ENCODE measurements around the gene CACNA1F. TPM values are rescaled to one million over a fixed set of nuclear protein-coding genes. Genes with fewer than 3 reads are reported as not detected.

CACNA1F gene
- total and polyA plus RNA-seq, 9 of the 15 experiments (the other 6 are each of a cell fraction or from before 2014, with no cell fraction given): under 0.01 to 0.41 (median 0.03) TPM; not detected in 3

DNA sequence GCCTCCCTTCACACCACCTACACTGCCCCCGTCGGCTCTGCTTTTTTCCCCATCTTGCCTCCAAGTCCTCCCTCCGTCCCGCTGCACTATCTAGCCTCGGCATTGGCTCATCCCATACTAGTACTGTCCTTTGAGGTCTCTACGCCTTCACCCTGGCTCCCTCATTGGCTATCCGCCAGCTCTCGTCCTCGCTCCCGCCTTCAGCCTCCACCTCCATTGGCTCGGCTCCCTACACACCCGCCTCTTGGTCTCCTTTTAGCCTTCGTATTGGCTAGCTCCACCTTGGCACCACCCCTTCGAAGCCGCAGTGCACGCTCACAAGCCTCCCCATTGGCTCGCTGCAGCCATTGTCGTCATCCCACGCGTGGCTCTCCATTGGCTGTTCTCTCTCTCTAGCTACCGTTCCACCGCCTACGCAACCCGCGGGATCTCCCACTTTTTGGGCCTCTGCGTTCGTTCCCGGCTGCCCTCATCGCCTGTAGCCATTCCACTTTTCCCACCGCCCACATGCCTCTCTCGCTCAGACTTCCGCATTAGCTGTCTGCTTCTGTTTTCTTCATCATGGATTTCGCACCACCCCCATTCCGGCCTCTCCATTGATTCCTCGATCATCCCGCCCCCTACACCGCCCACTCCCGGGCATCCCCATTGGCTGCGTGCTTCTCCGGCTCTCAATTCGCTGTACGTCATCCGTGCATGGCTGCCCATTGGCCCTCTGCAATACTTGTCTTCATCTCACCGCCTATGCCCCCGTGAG lies 36.0 kb upstream of the CACNA1F start (continued):
- TF ChIP-seq, protein P1, sequence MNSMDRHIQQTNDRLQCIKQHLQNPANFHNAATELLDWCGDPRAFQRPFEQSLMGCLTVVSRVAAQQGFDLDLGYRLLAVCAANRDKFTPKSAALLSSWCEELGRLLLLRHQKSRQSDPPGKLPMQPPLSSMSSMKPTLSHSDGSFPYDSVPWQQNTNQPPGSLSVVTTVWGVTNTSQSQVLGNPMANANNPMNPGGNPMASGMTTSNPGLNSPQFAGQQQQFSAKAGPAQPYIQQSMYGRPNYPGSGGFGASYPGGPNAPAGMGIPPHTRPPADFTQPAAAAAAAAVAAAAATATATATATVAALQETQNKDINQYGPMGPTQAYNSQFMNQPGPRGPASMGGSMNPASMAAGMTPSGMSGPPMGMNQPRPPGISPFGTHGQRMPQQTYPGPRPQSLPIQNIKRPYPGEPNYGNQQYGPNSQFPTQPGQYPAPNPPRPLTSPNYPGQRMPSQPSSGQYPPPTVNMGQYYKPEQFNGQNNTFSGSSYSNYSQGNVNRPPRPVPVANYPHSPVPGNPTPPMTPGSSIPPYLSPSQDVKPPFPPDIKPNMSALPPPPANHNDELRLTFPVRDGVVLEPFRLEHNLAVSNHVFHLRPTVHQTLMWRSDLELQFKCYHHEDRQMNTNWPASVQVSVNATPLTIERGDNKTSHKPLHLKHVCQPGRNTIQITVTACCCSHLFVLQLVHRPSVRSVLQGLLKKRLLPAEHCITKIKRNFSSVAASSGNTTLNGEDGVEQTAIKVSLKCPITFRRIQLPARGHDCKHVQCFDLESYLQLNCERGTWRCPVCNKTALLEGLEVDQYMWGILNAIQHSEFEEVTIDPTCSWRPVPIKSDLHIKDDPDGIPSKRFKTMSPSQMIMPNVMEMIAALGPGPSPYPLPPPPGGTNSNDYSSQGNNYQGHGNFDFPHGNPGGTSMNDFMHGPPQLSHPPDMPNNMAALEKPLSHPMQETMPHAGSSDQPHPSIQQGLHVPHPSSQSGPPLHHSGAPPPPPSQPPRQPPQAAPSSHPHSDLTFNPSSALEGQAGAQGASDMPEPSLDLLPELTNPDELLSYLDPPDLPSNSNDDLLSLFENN (IDR thresholded peaks at IDR 0.05; ENCODE audit: low read depth in 2 of 2, low read length in 2 of 2): no peak
- TF ChIP-seq ARID2 (IDR thresholded peaks at IDR 0.05): no peak
- no peak for TF ChIP-seq SMAD1 (IDR thresholded peaks at IDR 0.05; ENCODE audit: low read depth, low read length, partially characterized antibody)
- TF ChIP-seq NCOA2 (IDR thresholded peaks at IDR 0.05; ENCODE audit: partially characterized antibody in 2 of 2): no peak
- no peak for TF ChIP-seq ERF (CRISPR knock-in tag; IDR thresholded peaks at IDR 0.05)
- TF ChIP-seq HEY1 (CRISPR knock-in tag; IDR thresholded peaks at IDR 0.05; ENCODE audit: borderline replicate concordance): no peak
- TF ChIP-seq, protein P2, sequence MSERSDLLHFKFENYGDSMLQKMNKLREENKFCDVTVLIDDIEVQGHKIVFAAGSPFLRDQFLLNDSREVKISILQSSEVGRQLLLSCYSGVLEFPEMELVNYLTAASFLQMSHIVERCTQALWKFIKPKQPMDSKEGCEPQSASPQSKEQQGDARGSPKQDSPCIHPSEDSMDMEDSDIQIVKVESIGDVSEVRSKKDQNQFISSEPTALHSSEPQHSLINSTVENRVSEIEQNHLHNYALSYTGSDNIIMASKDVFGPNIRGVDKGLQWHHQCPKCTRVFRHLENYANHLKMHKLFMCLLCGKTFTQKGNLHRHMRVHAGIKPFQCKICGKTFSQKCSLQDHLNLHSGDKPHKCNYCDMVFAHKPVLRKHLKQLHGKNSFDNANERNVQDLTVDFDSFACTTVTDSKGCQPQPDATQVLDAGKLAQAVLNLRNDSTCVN (CRISPR knock-in tag; IDR thresholded peaks at IDR 0.05): no peak
- TF ChIP-seq, protein P3, sequence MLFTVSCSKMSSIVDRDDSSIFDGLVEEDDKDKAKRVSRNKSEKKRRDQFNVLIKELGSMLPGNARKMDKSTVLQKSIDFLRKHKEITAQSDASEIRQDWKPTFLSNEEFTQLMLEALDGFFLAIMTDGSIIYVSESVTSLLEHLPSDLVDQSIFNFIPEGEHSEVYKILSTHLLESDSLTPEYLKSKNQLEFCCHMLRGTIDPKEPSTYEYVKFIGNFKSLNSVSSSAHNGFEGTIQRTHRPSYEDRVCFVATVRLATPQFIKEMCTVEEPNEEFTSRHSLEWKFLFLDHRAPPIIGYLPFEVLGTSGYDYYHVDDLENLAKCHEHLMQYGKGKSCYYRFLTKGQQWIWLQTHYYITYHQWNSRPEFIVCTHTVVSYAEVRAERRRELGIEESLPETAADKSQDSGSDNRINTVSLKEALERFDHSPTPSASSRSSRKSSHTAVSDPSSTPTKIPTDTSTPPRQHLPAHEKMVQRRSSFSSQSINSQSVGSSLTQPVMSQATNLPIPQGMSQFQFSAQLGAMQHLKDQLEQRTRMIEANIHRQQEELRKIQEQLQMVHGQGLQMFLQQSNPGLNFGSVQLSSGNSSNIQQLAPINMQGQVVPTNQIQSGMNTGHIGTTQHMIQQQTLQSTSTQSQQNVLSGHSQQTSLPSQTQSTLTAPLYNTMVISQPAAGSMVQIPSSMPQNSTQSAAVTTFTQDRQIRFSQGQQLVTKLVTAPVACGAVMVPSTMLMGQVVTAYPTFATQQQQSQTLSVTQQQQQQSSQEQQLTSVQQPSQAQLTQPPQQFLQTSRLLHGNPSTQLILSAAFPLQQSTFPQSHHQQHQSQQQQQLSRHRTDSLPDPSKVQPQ (CRISPR knock-in tag; IDR thresholded peaks at IDR 0.05; ENCODE audit: borderline replicate concordance): no peak
- no peak for TF ChIP-seq HDAC6 (IDR thresholded peaks at IDR 0.05; ENCODE audit: low read depth, low read length)
- TF ChIP-seq ZKSCAN8 (CRISPR knock-in tag; IDR thresholded peaks at IDR 0.05): no peak
- no peak for TF ChIP-seq BACH1 (tag; IDR thresholded peaks at IDR 0.05)
- TF ChIP-seq RUNX1 (IDR thresholded peaks at IDR 0.05; ENCODE audit: low read depth): no peak
- TF ChIP-seq, protein P4, sequence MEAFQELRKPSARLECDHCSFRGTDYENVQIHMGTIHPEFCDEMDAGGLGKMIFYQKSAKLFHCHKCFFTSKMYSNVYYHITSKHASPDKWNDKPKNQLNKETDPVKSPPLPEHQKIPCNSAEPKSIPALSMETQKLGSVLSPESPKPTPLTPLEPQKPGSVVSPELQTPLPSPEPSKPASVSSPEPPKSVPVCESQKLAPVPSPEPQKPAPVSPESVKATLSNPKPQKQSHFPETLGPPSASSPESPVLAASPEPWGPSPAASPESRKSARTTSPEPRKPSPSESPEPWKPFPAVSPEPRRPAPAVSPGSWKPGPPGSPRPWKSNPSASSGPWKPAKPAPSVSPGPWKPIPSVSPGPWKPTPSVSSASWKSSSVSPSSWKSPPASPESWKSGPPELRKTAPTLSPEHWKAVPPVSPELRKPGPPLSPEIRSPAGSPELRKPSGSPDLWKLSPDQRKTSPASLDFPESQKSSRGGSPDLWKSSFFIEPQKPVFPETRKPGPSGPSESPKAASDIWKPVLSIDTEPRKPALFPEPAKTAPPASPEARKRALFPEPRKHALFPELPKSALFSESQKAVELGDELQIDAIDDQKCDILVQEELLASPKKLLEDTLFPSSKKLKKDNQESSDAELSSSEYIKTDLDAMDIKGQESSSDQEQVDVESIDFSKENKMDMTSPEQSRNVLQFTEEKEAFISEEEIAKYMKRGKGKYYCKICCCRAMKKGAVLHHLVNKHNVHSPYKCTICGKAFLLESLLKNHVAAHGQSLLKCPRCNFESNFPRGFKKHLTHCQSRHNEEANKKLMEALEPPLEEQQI (IDR thresholded peaks at IDR 0.05): no peak
- TF ChIP-seq, protein P5, sequence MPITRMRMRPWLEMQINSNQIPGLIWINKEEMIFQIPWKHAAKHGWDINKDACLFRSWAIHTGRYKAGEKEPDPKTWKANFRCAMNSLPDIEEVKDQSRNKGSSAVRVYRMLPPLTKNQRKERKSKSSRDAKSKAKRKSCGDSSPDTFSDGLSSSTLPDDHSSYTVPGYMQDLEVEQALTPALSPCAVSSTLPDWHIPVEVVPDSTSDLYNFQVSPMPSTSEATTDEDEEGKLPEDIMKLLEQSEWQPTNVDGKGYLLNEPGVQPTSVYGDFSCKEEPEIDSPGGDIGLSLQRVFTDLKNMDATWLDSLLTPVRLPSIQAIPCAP (CRISPR knock-in tag; IDR thresholded peaks at IDR 0.05; ENCODE audit: borderline replicate concordance): no peak
- TF ChIP-seq SMARCE1 (IDR thresholded peaks at IDR 0.05): no peak
- TF ChIP-seq CBFB (CRISPR knock-in tag; IDR thresholded peaks at IDR 0.05): no peak
